HFF-Myc (cell line): ENCODE results near the gene ENAH.
"Not testable (repeated sequence)": the region's sequence is repeated elsewhere in the genome, so short reads cannot be mapped to it uniquely, and the experiment has no call there.

Source experiments
- DNase-seq: peaks from one replicate; pipeline ENCODE4 v3.0.0-alpha.2; 2011; ENCODE audit warnings: low read depth; ENCODE audit errors: extremely low read depth
- H3K4me3 ChIP-seq: replicated peaks from 2 replicates; pipeline ENCODE4 v1.5.1; 2011; ENCODE audit warnings: low read depth, mild to moderate bottlenecking, control low read depth, low read length
- TF ChIP-seq, protein P1 (sequence below): IDR thresholded peaks from 2 replicates; pipeline ENCODE4 v1.5.1; 2012; ENCODE audit warnings: mild to moderate bottlenecking, low read depth, low read length, control low read depth; ENCODE audit errors: missing control alignments

Gene ENAH

DNA sequence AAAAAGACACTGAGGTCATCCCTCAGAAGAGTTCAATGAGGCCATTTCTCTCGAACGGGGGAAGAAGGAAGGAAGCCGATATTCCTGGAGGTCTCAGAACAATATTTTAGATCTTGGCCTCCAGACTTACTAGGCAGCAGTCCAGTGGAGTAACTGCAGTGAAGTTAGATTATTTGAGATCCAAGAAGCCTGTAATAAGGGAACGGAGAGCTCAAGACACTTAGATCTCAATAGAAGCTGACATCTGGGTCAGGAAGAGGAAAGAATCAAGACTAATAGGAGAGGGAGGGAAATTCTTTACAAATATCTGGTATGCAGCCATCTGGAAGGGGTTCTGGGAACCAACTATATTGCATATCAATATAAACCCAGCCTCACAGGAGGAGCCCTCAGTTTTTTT, 13.6 kb upstream of the ENAH start:
- no peak for DNase-seq
- H3K4me3 ChIP-seq: no peak overlapping the region
- TF ChIP-seq, protein P1, sequence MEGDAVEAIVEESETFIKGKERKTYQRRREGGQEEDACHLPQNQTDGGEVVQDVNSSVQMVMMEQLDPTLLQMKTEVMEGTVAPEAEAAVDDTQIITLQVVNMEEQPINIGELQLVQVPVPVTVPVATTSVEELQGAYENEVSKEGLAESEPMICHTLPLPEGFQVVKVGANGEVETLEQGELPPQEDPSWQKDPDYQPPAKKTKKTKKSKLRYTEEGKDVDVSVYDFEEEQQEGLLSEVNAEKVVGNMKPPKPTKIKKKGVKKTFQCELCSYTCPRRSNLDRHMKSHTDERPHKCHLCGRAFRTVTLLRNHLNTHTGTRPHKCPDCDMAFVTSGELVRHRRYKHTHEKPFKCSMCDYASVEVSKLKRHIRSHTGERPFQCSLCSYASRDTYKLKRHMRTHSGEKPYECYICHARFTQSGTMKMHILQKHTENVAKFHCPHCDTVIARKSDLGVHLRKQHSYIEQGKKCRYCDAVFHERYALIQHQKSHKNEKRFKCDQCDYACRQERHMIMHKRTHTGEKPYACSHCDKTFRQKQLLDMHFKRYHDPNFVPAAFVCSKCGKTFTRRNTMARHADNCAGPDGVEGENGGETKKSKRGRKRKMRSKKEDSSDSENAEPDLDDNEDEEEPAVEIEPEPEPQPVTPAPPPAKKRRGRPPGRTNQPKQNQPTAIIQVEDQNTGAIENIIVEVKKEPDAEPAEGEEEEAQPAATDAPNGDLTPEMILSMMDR: no peak

DNA sequence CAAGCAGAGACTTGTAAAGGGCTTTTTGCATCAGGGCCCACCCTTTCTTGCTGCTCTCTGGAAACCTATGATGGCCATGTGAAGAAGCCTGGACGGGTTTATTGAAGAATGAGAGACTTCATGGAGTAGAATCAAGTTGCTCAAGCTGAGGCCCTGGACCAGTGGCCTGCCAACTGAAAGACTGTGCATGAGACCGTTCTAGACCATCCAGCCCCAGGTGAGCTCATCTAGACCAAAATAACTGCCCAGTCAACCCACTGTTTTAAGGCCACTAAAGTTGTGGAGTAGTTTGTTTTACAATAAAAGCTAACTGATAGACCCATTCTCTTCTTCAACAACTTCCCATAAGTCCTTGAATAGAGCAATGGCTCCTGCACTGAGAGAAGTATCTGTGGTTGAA, 11.8 kb upstream of the ENAH start:
- TF ChIP-seq, protein P1: no peak
- no peak for DNase-seq
- H3K4me3 ChIP-seq: no peak overlapping the region

DNA sequence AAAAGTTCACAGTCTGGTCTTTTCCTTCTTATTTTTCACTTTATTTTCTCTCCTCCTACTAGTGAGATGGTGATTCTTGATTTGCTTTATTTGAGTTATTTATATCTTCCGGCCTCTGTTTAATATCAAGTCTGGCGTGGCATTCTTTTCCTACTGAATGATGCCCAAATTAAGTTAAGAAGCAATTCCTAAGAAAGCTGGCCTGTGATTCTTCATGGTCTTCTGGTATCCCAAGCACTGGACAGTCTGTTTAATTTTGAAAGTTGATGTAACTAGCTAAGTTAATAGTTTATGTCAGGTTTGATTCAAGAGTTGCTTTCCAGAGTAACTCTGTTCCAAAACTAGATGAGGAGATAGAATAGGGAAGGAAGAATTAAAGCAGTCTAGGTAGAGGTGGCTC, 9.2 kb upstream of the ENAH start:
- DNase-seq: no peak
- H3K4me3 ChIP-seq: no peak overlapping the region
- TF ChIP-seq, protein P1: no peak

DNA sequence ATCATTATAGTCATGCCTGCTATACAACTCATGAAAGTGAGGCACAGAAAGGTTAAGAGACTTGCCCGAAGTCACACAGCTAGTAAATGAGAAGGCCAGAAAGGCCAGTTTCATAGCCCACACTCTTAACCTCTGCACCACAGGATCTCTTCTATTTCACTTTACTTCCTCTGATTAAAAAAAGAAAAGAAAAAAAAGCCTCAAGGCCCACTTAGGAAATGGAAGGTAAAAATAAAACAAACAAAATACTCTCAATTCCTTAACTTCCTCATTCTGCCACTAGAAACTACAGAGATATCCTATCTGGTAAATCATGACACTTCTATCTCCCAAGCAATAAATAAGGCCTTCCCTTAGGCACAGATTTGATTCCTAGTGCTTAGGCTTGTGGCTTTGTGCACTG, 7.6 kb upstream of the ENAH start:
- TF ChIP-seq, protein P1: no peak
- no peak overlapping the region for H3K4me3 ChIP-seq
- no peak for DNase-seq

DNA sequence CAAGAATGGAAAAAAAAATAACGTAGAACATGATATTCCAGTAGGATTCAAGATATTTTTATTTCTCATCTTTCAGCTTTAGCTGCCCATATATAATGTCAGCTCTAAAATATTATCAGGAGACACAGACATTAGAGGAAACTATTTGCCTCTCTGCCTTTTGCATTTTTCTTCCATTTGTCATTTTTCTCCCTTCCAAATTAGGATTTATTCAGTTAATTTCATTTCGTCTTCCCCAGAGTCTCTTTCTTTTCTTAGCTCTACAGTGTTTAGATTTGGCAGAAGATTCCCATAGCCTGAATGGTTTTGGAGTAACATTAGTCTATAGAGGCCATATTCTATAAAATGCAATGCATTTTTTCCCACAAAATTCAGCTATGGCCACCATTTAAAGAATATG, 5.1 kb upstream of the ENAH start:
- TF ChIP-seq, protein P1: no peak
- DNase-seq: no peak
- H3K4me3 ChIP-seq: no peak overlapping the region

DNA sequence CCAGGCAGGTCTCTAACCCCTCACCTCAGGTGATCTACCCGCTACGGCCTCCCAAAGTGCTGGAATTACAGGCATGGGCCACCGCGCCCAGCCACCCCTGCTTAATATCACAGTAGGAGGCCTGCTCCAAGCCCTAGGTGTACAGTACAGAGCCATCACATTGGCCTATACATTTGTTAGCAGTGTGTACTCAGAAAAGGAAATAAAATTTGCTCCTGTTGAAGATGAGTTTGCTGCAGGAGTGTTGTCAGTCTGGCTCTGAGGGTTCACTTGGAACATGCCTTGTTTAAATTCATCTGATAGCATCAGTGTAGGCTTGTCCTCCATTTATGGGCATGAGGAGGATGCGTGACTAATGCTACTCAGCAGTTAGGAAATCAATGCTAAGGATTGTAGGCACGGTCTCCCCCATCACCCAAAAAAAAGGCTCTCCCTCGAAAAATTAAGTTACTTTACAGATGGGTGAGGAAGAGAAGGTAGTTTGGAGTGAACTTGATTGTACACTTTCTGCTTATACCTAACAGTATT, 4.6 kb upstream of the ENAH start:
- DNase-seq: peak; percentile 71
- H3K4me3 ChIP-seq: no peak overlapping the region
- TF ChIP-seq, protein P1: no peak

DNA sequence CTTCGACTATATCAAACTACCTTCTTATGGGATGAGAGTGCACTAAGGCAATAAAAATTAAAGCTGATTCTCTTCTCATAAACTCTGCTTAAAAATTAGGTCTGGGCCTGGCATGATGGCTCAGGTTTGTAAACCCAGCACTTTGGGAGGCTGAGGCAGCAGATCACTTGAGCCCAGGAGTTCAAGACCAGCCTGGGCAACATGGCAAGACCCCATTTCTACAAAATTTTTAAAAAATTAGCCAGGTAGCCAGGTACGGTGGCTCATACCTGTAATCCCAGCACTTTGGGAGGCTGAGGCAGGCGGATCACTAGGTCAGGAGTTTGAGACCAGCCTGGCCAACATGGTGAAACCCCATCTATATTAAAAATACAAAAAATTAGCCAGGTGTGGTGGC, 3.3 kb upstream of the ENAH start:
- not testable (repeated sequence) for DNase-seq, H3K4me3 ChIP-seq
